Ovary (tissue), 3 donors: ENCODE measurements around the gene RIC1.

Source experiments
- CTCF ChIP-seq, 3 donors: fragments of 450-650 bp in 2 of 3; fragments of 200-600 bp in 1 of 3; IDR thresholded peaks; one replicate each; pipeline versions ENCODE4 v1.5.1 to v1.8.0; 2016 to 2022; ENCODE audit warnings: antibody characterized with exemption in 3 of 3, mild to moderate bottlenecking in 1 of 3
- EP300 ChIP-seq: sonication (generic); formaldehyde crosslinking; IDR thresholded peaks from one replicate; pipeline ENCODE4 v1.6.1; 2017; ENCODE audit warnings: antibody characterized with exemption
- POLR2A ChIP-seq: fragments of 450-650 bp; IDR thresholded peaks from one replicate; pipeline ENCODE4 v1.6.1; 2017; ENCODE audit warnings: antibody characterized with exemption, mild to moderate bottlenecking, moderate library complexity
- donor health status: DM: no; HTN: no; CAD: no.

GRCh38 chr9:5670079-5670478 is 41.2 kb downstream of the RIC1 start:
- TF ChIP-seq CTCF (IDR thresholded peaks at IDR 0.05): no peak
- no peak for TF ChIP-seq POLR2A
- no peak for TF ChIP-seq EP300
